WTC11 (cell line): ENCODE measurements around the gene AKAP11. TPM values are rescaled to one million over a fixed set of nuclear protein-coding genes. Genes with fewer than 3 reads are reported as not detected.

Source experiments
- ATAC-seq: fragments of 200-7000 bp; cut with Tn5 transposase; 2 replicates; pipeline ENCODE4 v1.10.0; 2021; ENCODE audit warnings: mild to moderate bottlenecking, moderate library complexity
- CTCF ChIA-PET: fragments of 300-600 bp; sonication (Branson Sonifier 250); formaldehyde crosslinking; loops from one replicate; lab custom pipeline; 2021; ENCODE audit warnings: antibody characterized with exemption; lab: Charles Lee
- POLR2A ChIA-PET: fragments of 350-600 bp; sonication (Branson Sonifier 250); formaldehyde crosslinking; loops from one replicate; lab custom pipeline; 2021; ENCODE audit warnings: antibody characterized with exemption; lab: Charles Lee
- DNase-seq: peaks from one replicate; pipeline ENCODE4 v3.0.0; 2021; ENCODE audit warnings: low spot score
- H3K27ac Mint-ChIP-seq: 2 replicates; pipeline ENCODE4 v1.8.0; 2021; ENCODE audit warnings: mixed read lengths
- H3K27me3 Mint-ChIP-seq: 2 replicates; pipeline ENCODE4 v1.8.0; 2021; ENCODE audit warnings: low read depth, mild to moderate bottlenecking, moderate library complexity, mixed read lengths
- H3K36me3 Mint-ChIP-seq: 2 replicates; pipeline ENCODE4 v1.8.0; 2021; ENCODE audit warnings: mixed read lengths
- H3K4me1 Mint-ChIP-seq: 2 replicates; pipeline ENCODE4 v1.8.0; 2022; ENCODE audit warnings: mixed read lengths
- H3K4me3 Mint-ChIP-seq: 2 replicates; pipeline ENCODE4 v1.8.0; 2021; ENCODE audit warnings: mild to moderate bottlenecking, moderate library complexity, mixed read lengths
- H3K9me3 Mint-ChIP-seq: 2 replicates; pipeline ENCODE4 v1.8.0; 2021; ENCODE audit warnings: mixed read lengths
- ATF2 ChIP-seq: sonication (generic); formaldehyde crosslinking; IDR thresholded peaks from 2 replicates; pipeline ENCODE4 v1.8.1; 2022; ENCODE audit warnings: low read depth, missing genetic modification reagents, borderline replicate concordance
- CDX4 ChIP-seq: fragments of 250-450 bp; sonication (Bioruptor Pico); IDR thresholded peaks from 2 replicates; pipeline ENCODE4 v1.9.0; 2021; ENCODE audit warnings: moderate library complexity, mild to moderate bottlenecking, inconsistent platforms, borderline replicate concordance
- E2F4 ChIP-seq: sonication (generic); formaldehyde crosslinking; IDR thresholded peaks from 2 replicates; pipeline ENCODE4 v1.8.1; 2022; ENCODE audit warnings: low read depth, mild to moderate bottlenecking, moderate library complexity, missing genetic modification reagents, borderline replicate concordance
- ELF4 ChIP-seq: sonication (generic); formaldehyde crosslinking; IDR thresholded peaks from 2 replicates; pipeline ENCODE4 v1.8.1; 2022; ENCODE audit warnings: low read depth, mild to moderate bottlenecking, moderate library complexity, missing genetic modification reagents
- ERG ChIP-seq: fragments of 250-450 bp; sonication (Bioruptor Pico); IDR thresholded peaks from 2 replicates; pipeline ENCODE4 v1.8.0; 2021; ENCODE audit warnings: mild to moderate bottlenecking
- ESRRA ChIP-seq: sonication (generic); formaldehyde crosslinking; IDR thresholded peaks from 2 replicates; pipeline ENCODE4 v1.8.1; 2022; ENCODE audit warnings: mild to moderate bottlenecking, missing genetic modification reagents, borderline replicate concordance
- FOXJ3 ChIP-seq: sonication (generic); formaldehyde crosslinking; IDR thresholded peaks from 2 replicates; pipeline ENCODE4 v1.9.0; 2021; ENCODE audit warnings: missing genetic modification reagents, mild to moderate bottlenecking, borderline replicate concordance
- HMGA2 ChIP-seq: fragments of 250-450 bp; sonication (Bioruptor Pico); IDR thresholded peaks from 2 replicates; pipeline ENCODE4 v1.4.0; 2021; ENCODE audit warnings: mild to moderate bottlenecking, moderate library complexity
- IRF1 ChIP-seq: sonication (generic); formaldehyde crosslinking; IDR thresholded peaks from 2 replicates; pipeline ENCODE4 v1.8.0; 2023; ENCODE audit warnings: missing genetic modification reagents
- MLX ChIP-seq: sonication (generic); formaldehyde crosslinking; IDR thresholded peaks from 2 replicates; pipeline ENCODE4 v1.8.1; 2023; ENCODE audit warnings: mild to moderate bottlenecking, missing genetic modification reagents, moderate library complexity
- MXD4 ChIP-seq: fragments of 250-450 bp; sonication (Bioruptor Pico); IDR thresholded peaks from 2 replicates; pipeline ENCODE4 v1.8.0; 2021; ENCODE audit warnings: mild to moderate bottlenecking, moderate library complexity, borderline replicate concordance
- OVOL2 ChIP-seq: fragments of 250-450 bp; sonication (Bioruptor Pico); IDR thresholded peaks from 2 replicates; pipeline ENCODE4 v1.9.0; 2021; ENCODE audit warnings: mild to moderate bottlenecking, borderline replicate concordance
- RELA ChIP-seq: sonication (generic); formaldehyde crosslinking; IDR thresholded peaks from 2 replicates; pipeline ENCODE4 v1.8.1; 2022; ENCODE audit warnings: missing genetic modification reagents, mild to moderate bottlenecking, borderline replicate concordance
- SMAD4 ChIP-seq: sonication (generic); formaldehyde crosslinking; IDR thresholded peaks from 2 replicates; pipeline ENCODE4 v1.8.0; 2022; ENCODE audit warnings: mild to moderate bottlenecking, missing genetic modification reagents
- SOX15 ChIP-seq: fragments of 250-450 bp; sonication (Bioruptor Pico); IDR thresholded peaks from 2 replicates; pipeline ENCODE4 v1.9.0; 2021; ENCODE audit warnings: mild to moderate bottlenecking
- ZNF121 ChIP-seq: sonication (generic); formaldehyde crosslinking; IDR thresholded peaks from 2 replicates; pipeline ENCODE4 v1.8.0; 2023; ENCODE audit warnings: missing genetic modification reagents
- ZNF425 ChIP-seq: fragments of 250-450 bp; sonication (Bioruptor Pico); conservative IDR thresholded peaks from 2 replicates; pipeline ENCODE4 v1.9.0; 2021; ENCODE audit warnings: mild to moderate bottlenecking
- ZNF671 ChIP-seq: fragments of 250-450 bp; sonication (Bioruptor Pico); IDR thresholded peaks from 2 replicates; pipeline ENCODE4 v1.8.0; 2021; ENCODE audit warnings: mild to moderate bottlenecking
- ZSCAN18 ChIP-seq: fragments of 250-450 bp; sonication (Bioruptor Pico); IDR thresholded peaks from 2 replicates; pipeline ENCODE4 v2.1.2; 2022; ENCODE audit warnings: mild to moderate bottlenecking, moderate library complexity
- total RNA-seq: library from RNA; stranded (reverse); gene quantifications from 3 replicates; pipeline ENCODE4 v1.2.3, GENCODE V29; 2021

AKAP11 gene
- total RNA-seq, 1 experiment from 2014 or later, result 16.7 TPM

- no peak for TF ChIP-seq HMGA2
- no peak for TF ChIP-seq ZSCAN18 (CRISPR knock-in tag)
- no peak for TF ChIP-seq E2F4 (CRISPR knock-in tag)
- no peak for TF ChIP-seq OVOL2 (CRISPR knock-in tag)
Observed at GRCh38 chr13:42280537-42280936, 8.6 kb downstream of the AKAP11 start (continued).

- DNase-seq (no peak), ATAC-seq (0 out of 2 replicates have a peak, but pooled peaks have one; percentile 18)
- POLR2A ChIA-PET, result no interaction called here
- TF ChIP-seq ZNF671, result no peak
- no peak for TF ChIP-seq MLX
- TF ChIP-seq RELA (CRISPR knock-in tag), result no peak
- no peak for TF ChIP-seq ESRRA (CRISPR knock-in tag)
- TF ChIP-seq SMAD4, result no peak
- no peak for TF ChIP-seq FOXJ3 (CRISPR knock-in tag)
- no peak for TF ChIP-seq SOX15 (CRISPR knock-in tag)
- no peak for TF ChIP-seq ATF2 (CRISPR knock-in tag)
- no peak for TF ChIP-seq ZNF121 (CRISPR knock-in tag)
- TF ChIP-seq CDX4 (CRISPR knock-in tag), result no peak
- TF ChIP-seq ELF4 (CRISPR knock-in tag), result no peak
- TF ChIP-seq ZNF425, result no peak
- no peak for TF ChIP-seq HMGA2
- TF ChIP-seq ERG (CRISPR knock-in tag), result no peak
- TF ChIP-seq MXD4 (CRISPR knock-in tag), result no peak
- TF ChIP-seq IRF1 (CRISPR knock-in tag), result no peak
- Mint-ChIP-seq H3K27ac (peak overlapping the region; percentile 66; the same call in 1 of the 2 replicates), H3K4me3 (no peak overlapping the region), H3K27me3 (no peaks in the 10 kb centered on the region), H3K4me1 (peaks cover 23% of the 10 kb centered on the region), H3K9me3 (no peaks in the 10 kb centered on the region), H3K36me3 (peaks cover 18% of the 10 kb centered on the region)
- CTCF ChIA-PET, result interaction anchor here (1.0 kb wide), 1 partner anchor 12 kb away, joined by 3 read pairs; the partner anchor contains the start of gene AKAP11
Observed at GRCh38 chr13:42283574-42283973, 11.6 kb downstream of the AKAP11 start.
